ENCODE measurements around the gene MDK. TPM values are rescaled to one million over a fixed set of nuclear protein-coding genes. Genes with fewer than 3 reads are reported as not detected.

MDK gene
- total and polyA plus RNA-seq, 2 of the 13 experiments (the other 11 are each of a cell fraction or from before 2014, with no cell fraction given): 312 to 407 TPM

DNA sequence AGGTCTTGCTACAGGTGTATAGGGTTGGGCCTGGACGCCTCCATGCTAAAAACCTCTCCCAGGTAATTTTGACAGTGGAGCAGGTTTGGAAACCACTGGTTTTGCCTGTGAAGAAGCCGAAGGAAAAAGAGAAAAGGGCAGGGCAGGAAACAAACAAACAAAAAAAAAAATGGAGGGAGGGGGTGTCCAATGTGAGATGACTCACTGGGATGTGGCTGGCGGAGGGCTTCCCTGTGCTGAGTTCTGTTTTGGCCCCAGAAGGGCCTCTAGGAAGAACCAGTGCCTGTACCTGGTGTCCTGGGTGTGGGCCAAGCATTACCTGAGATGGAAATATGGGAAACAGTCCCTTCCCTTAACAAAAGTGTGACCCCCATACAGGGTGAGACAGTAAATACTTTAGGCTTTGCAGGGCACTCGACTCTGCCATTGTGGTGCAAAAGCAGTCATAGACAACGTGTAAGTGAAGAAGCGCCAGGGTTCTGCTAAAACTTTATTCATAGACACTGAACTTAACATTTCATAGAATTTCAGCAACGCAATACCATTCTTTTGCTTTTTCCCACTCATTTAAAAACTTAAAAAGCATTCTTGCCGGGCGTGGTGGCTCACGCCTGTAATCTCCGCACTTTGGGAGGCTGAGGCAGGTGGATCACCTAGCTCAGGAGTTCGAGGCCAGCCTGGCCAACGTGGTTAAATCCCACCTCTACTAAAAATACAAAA is 43.7 kb upstream of the MDK start:
- intact Hi-C loops (cut with micrococcal nuclease; ENCODE audit: unreplicated experiment) (no loop called here), in situ Hi-C loops (cut with HindIII; ENCODE audit: extremely low pct_ligation_motif_present, low pct_unique_long_range_greater_than_20kb) (no loop called here)
- Histone ChIP-seq H3K9me3 (ENCODE audit: low read length) (no peaks in the 10 kb centered on the region), H3K79me2 (ENCODE audit: insufficient read depth, low read length) (no peaks in the 10 kb centered on the region), H3K4me3 (replicated peaks in 1 of 3; ENCODE audit: insufficient read depth in 1 of 3, low read depth in 2 of 3, low read length in 3 of 3) (no peak overlapping the region), H3K4me1 (ENCODE audit: insufficient read depth, low read length) (peaks cover 9% of the 10 kb centered on the region), H3K27ac (ENCODE audit: extremely low read length, insufficient read depth, low read length) (no peak overlapping the region), H3K27me3 (ENCODE audit: control insufficient read depth in 1 of 2, insufficient read depth in 2 of 2, low read length in 2 of 2) (peaks cover 11 to 78% of the 10 kb centered on the region in 2 experiments), H4K20me1 (ENCODE audit: insufficient read depth, low read length) (no peaks in the 10 kb centered on the region), H3K9ac (ENCODE audit: insufficient read depth, low read depth, low read length) (no peak overlapping the region), H2AFZ (ENCODE audit: low read length) (no peak overlapping the region), H3K4me2 (ENCODE audit: low read depth, low read length) (no peak overlapping the region), H3K36me3 (replicated peaks in 1 of 2; ENCODE audit: control insufficient read depth in 1 of 2, insufficient read depth in 2 of 2, low read length in 2 of 2) (no peaks in the 10 kb centered on the region)
- WGBS (ENCODE audit: low lambda C conversion rate): 39% methylated on average over 12 of the region's 13 CpGs
- no peak for ATAC-seq
- POLR2A ChIA-PET: no interaction called here
- no TSS peak for BruUV-seq (replicated peaks)
- no peak for DNase-seq (ENCODE audit: low spot score)
- no peak for TF ChIP-seq KDM3A (CRISPR knock-in tag; IDR thresholded peaks at IDR 0.05; ENCODE audit: low read depth)
- no peak for TF ChIP-seq ZNF772 (CRISPR knock-in tag; IDR thresholded peaks at IDR 0.05)
- TF ChIP-seq MIXL1 (CRISPR knock-in tag; IDR thresholded peaks at IDR 0.05): no peak
- TF ChIP-seq NBN (conservative IDR thresholded peaks at IDR 0.05): no peak
- TF ChIP-seq, protein P1, sequence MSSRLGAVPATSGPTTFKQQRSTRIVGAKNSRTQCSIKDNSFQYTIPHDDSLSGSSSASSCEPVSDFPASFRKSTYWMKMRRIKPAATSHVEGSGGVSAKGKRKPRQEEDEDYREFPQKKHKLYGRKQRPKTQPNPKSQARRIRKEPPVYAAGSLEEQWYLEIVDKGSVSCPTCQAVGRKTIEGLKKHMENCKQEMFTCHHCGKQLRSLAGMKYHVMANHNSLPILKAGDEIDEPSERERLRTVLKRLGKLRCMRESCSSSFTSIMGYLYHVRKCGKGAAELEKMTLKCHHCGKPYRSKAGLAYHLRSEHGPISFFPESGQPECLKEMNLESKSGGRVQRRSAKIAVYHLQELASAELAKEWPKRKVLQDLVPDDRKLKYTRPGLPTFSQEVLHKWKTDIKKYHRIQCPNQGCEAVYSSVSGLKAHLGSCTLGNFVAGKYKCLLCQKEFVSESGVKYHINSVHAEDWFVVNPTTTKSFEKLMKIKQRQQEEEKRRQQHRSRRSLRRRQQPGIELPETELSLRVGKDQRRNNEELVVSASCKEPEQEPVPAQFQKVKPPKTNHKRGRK (CRISPR knock-in tag; IDR thresholded peaks at IDR 0.05): no peak
- TF ChIP-seq ZNF691 (CRISPR knock-in tag; IDR thresholded peaks at IDR 0.05; ENCODE audit: borderline replicate concordance, low read depth): no peak
- CTCF ChIA-PET (ENCODE audit: low intra/inter-chr PET ratio, low total read pairs): no interaction called here
- no peak for FAIRE-seq

GRCh38 chr11:46338636-46338987 is 42.9 kb upstream of the MDK start:
- no peak overlapping the region for H3K27ac ChIP-seq (ENCODE audit: extremely low read length, insufficient read depth, low read length)
- no peak for ATAC-seq
- TF ChIP-seq CHD2 (IDR thresholded peaks at IDR 0.05; ENCODE audit: low read depth, low read length) (no peak), SNAPC5 (CRISPR knock-in tag; IDR thresholded peaks at IDR 0.05; ENCODE audit: borderline replicate concordance) (no peak), ZNF18 (CRISPR knock-in tag; IDR thresholded peaks at IDR 0.05; ENCODE audit: insufficient replicate concordance) (no peak), FOXA3 (CRISPR knock-in tag; IDR thresholded peaks at IDR 0.05) (no peak), ZNF543 (CRISPR knock-in tag; IDR thresholded peaks at IDR 0.05) (no peak), NR2C2 (CRISPR knock-in tag; IDR thresholded peaks at IDR 0.05; ENCODE audit: borderline replicate concordance) (no peak), HOXA9 (CRISPR knock-in tag; IDR thresholded peaks at IDR 0.05; ENCODE audit: borderline replicate concordance) (no peak), ZMYM4 (CRISPR knock-in tag; IDR thresholded peaks at IDR 0.05) (no peak), RORA (CRISPR knock-in tag; IDR thresholded peaks at IDR 0.05) (no peak), ZNF253 (CRISPR knock-in tag; IDR thresholded peaks at IDR 0.05; ENCODE audit: borderline replicate concordance) (no peak)

More at GRCh38 chr11:46338636-46338987, 42.9 kb upstream of the MDK start:
- no peaks in the 10 kb centered on the region for H3K79me2 ChIP-seq (ENCODE audit: insufficient read depth, low read length)
- FAIRE-seq (no peak), DNase-seq (ENCODE audit: low spot score) (no peak)
- POLR2A ChIA-PET: no interaction called here
- intact Hi-C loops (cut with micrococcal nuclease; ENCODE audit: unreplicated experiment): no loop called here
- in situ Hi-C loops (cut with HindIII; ENCODE audit: extremely low pct_ligation_motif_present, low pct_unique_long_range_greater_than_20kb): no loop called here
- H3K4me2 ChIP-seq (ENCODE audit: low read depth, low read length): peak overlapping the region; percentile 37; the same call in 1 of the 2 replicates
- H4K20me1 ChIP-seq (ENCODE audit: insufficient read depth, low read length): no peaks in the 10 kb centered on the region
- H3K27me3 ChIP-seq (ENCODE audit: control insufficient read depth in 1 of 2, insufficient read depth in 2 of 2, low read length in 2 of 2): peaks cover 11 to 71% of the 10 kb centered on the region in 2 experiments
- H3K36me3 ChIP-seq (replicated peaks in 1 of 2; ENCODE audit: control insufficient read depth in 1 of 2, insufficient read depth in 2 of 2, low read length in 2 of 2): no peaks in the 10 kb centered on the region
- H2AFZ ChIP-seq (ENCODE audit: low read length): no peak overlapping the region
- no TSS peak for BruUV-seq (replicated peaks)
- peaks cover 18% of the 10 kb centered on the region for H3K4me1 ChIP-seq (ENCODE audit: insufficient read depth, low read length)
- no peak overlapping the region for H3K9ac ChIP-seq (ENCODE audit: insufficient read depth, low read depth, low read length)
- 33% methylated on average over 3 of the region's 9 CpGs for WGBS (ENCODE audit: low lambda C conversion rate)
- CTCF ChIA-PET (ENCODE audit: low intra/inter-chr PET ratio, low total read pairs): no interaction called here
- no peaks in the 10 kb centered on the region for H3K9me3 ChIP-seq (ENCODE audit: low read length)
- no peak overlapping the region for H3K4me3 ChIP-seq (replicated peaks in 1 of 3; ENCODE audit: insufficient read depth in 1 of 3, low read depth in 2 of 3, low read length in 3 of 3)

All from HepG2 (cell line).